Gastrocnemius medialis (tissue), 4 donors: ENCODE results near the gene C15orf62. TPM values are rescaled to one million over a fixed set of nuclear protein-coding genes. Genes with fewer than 3 reads are reported as not detected.

Experiments
- ATAC-seq, 2 donors: fragments of 150-250 bp; one replicate each; pipeline ENCODE4 v1.9.1; 2016
- DNase-seq, 2 donors: peaks; one replicate each; pipeline ENCODE4 v3.0.0-alpha.2; 2019
- H3K27ac ChIP-seq, 4 donors: fragments of 200-600 bp; sonication (generic); 1 replicate in 1 of 4; 2 replicates in 3 of 4; pipeline ENCODE4 v1.5.1; 2016 to 2018; ENCODE audit warnings: mild to moderate bottlenecking in 2 of 4, moderate library complexity in 1 of 4
- H3K27me3 ChIP-seq, 3 donors: fragments of 200-600 bp; sonication (generic) in 2 of 3; 1 replicate in 1 of 3; 2 replicates in 2 of 3; pipeline versions ENCODE4 v1.5.1 to v1.6.0; 2016 to 2019; ENCODE audit warnings: mild to moderate bottlenecking in 1 of 3, moderate library complexity in 1 of 3
- H3K36me3 ChIP-seq, 2 donors: fragments of 200-600 bp; sonication (generic) in 1 of 2; one replicate each; pipeline ENCODE4 v1.5.1; 2017 to 2018
- H3K4me1 ChIP-seq, 2 donors: fragments of 200-600 bp; sonication (generic) in 1 of 2; one replicate each; pipeline ENCODE4 v1.5.1; 2016 to 2017; ENCODE audit warnings: mild to moderate bottlenecking in 2 of 2
- H3K4me3 ChIP-seq, 4 donors: fragments of 200-600 bp; sonication (generic) in 3 of 4; 1 replicate in 1 of 4; 2 replicates in 3 of 4; pipeline ENCODE4 v1.5.1; 2016 to 2019; ENCODE audit warnings: mild to moderate bottlenecking in 2 of 4
- H3K9me3 ChIP-seq, 3 donors: fragments of 200-600 bp; sonication (generic) in 2 of 3; 1 replicate in 1 of 3; 2 replicates in 2 of 3; pipeline ENCODE4 v1.5.1; 2016 to 2019
- POLR2A ChIP-seq, 2 donors: fragments of 450-650 bp; IDR thresholded peaks; one replicate each; pipeline ENCODE4 v1.6.1; 2017; ENCODE audit warnings: antibody characterized with exemption in 2 of 2, mild to moderate bottlenecking in 2 of 2, moderate library complexity in 2 of 2
- in situ Hi-C, 4 donors: fragments of 200-750 bp; cut with MboI; loops; one replicate each; pipeline versions ENCODE4 v1.15.0 to v1.8.0; 2017; ENCODE audit warnings: low sequenced_read_pairs in 4 of 4
- intact Hi-C: fragments of 100-400 bp; cut with DNase I; formaldehyde crosslinking; loops from one replicate; pipeline ENCODE4 v1.15.1; 2023; ENCODE audit warnings: low total_unique reads
- total RNA-seq, 4 donors: library from RNA; depleted of rRNA; stranded (reverse); fragments of >200 nt; gene quantifications; one replicate each; pipeline versions ENCODE4 v1.1.0 to v1.2.3, GENCODE V29; 2016
- TF ChIP-seq, protein P1 (sequence below), 5 experiments: fragments of 450-650 bp in 3 of 5; fragments of 200-600 bp in 2 of 5; sonication (generic) in 2 of 5; IDR thresholded peaks in 4 of 5; conservative IDR thresholded peaks in 1 of 5; 1 replicate in 4 of 5; 2 replicates in 1 of 5; pipeline ENCODE4 v1.5.1; 2016 to 2019; ENCODE audit warnings: antibody characterized with exemption in 5 of 5, mild to moderate bottlenecking in 3 of 5, moderate library complexity in 3 of 5

Gene C15orf62
- total RNA-seq, 4 donors from 2014 or later = 0.09 to 0.49 TPM; not detected in 2

DNA sequence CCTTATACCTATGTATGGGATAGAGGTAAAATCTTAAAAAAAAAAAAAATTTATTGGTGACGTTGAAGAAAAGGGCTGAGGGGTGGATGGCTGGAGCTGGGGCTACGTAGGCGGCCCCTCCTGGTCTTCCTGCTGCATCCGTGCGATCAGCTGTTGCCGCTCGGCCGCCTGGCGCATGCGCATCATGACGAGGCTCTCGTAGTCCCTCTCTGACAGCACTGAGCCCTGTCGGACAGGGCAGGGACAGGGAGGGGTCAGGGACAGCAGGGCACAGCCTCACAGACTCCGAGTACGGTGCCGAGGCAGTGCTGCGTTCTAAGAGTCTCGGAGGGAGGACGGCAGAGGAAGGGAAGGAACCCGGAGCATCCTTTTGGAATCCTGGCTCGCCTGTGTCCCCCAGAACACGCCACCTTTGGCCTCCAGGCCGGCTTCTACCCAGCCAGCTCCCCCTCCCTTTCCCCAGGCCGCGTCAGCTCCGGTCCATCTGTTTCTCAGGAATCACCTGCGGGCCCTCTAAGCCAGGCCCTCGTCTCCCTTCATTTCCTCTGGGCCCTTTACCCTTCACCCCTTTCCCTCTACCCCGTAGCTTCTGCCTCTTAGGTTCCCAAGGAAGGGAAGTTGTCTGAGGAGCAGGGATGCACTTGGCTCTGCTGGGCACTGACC lies 1.8 kb upstream of the C15orf62 start:
- in situ Hi-C loops (no loop called here), intact Hi-C loops (loop anchor here (10.0 kb wide), 1 partner anchor 347 kb away; the partner anchor contains the start of gene INO80)
- Histone ChIP-seq H3K36me3 (peaks cover 0 to 19% of the 10 kb centered on the region in 2 donors), H3K27me3 (no peaks in the 10 kb centered on the region), H3K4me3 (no peak overlapping the region), H3K27ac (no peak overlapping the region), H3K4me1 (peaks cover 21 to 24% of the 10 kb centered on the region in 2 donors), H3K9me3 (no peaks in the 10 kb centered on the region)
- TF ChIP-seq, protein P1, sequence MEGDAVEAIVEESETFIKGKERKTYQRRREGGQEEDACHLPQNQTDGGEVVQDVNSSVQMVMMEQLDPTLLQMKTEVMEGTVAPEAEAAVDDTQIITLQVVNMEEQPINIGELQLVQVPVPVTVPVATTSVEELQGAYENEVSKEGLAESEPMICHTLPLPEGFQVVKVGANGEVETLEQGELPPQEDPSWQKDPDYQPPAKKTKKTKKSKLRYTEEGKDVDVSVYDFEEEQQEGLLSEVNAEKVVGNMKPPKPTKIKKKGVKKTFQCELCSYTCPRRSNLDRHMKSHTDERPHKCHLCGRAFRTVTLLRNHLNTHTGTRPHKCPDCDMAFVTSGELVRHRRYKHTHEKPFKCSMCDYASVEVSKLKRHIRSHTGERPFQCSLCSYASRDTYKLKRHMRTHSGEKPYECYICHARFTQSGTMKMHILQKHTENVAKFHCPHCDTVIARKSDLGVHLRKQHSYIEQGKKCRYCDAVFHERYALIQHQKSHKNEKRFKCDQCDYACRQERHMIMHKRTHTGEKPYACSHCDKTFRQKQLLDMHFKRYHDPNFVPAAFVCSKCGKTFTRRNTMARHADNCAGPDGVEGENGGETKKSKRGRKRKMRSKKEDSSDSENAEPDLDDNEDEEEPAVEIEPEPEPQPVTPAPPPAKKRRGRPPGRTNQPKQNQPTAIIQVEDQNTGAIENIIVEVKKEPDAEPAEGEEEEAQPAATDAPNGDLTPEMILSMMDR (IDR thresholded peaks at IDR 0.05 in 4 of 5, conservative IDR thresholded peaks at IDR 0.05 in 1 of 5) = no peak
- no peak for TF ChIP-seq POLR2A (IDR thresholded peaks at IDR 0.05)
- DNase-seq = no peak
- ATAC-seq = no peak

DNA sequence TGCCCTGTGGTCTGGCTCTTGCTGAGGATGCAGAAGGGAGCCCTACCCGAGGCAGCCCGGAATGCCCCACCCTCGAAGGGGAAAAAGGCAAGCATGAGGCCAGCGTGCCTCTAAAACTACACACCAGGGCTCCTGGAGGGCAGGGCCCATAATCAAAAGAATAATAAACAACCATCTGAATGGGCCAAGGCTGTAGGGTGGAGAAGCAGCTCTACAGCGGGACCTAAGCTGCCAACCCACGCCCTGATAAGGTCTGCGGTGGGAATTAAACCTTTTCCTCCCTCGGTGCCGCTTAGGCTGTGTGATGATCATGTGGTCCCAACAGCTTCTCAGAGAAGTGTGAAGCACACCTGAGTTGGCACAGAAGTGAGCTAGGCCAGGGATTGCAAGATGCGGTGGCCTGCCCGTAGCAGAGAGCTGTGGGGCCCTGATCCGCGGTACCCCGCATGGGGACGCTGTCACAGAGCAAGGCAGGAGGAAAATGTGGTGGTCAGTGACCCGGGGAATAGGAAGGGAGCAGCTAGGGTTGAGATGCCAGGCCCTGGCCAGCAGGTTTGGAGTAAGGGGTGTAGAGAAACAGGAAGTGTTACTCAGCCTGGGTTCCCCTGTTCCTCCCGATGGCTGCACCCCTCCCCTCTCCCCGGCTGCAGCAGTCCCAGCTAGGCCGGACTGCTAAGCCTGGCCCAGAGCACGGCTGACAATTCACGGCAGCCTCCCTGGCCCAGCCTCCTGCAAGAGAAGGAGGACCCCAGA lies 1.1 kb upstream of the C15orf62 start:
- H3K36me3 ChIP-seq = peaks cover 0 to 27% of the 10 kb centered on the region in 2 donors
- DNase-seq = no peak
- H3K9me3 ChIP-seq = no peaks in the 10 kb centered on the region
- H3K27me3 ChIP-seq = no peaks in the 10 kb centered on the region
- in situ Hi-C loops = no loop called here
- H3K4me3 ChIP-seq = no peak overlapping the region
- peak overlapping the region in 1 of 4 donors; percentile 47 for H3K27ac ChIP-seq
- intact Hi-C loops = loop anchor here (10.0 kb wide), 1 partner anchor 346 kb away; the partner anchor contains the start of gene INO80
- TF ChIP-seq, protein P1 (IDR thresholded peaks at IDR 0.05 in 4 of 5, conservative IDR thresholded peaks at IDR 0.05 in 1 of 5) = no peak
- no peak for TF ChIP-seq POLR2A (IDR thresholded peaks at IDR 0.05)
- peaks cover 14 to 17% of the 10 kb centered on the region in 2 donors for H3K4me1 ChIP-seq
- ATAC-seq = no peak

DNA sequence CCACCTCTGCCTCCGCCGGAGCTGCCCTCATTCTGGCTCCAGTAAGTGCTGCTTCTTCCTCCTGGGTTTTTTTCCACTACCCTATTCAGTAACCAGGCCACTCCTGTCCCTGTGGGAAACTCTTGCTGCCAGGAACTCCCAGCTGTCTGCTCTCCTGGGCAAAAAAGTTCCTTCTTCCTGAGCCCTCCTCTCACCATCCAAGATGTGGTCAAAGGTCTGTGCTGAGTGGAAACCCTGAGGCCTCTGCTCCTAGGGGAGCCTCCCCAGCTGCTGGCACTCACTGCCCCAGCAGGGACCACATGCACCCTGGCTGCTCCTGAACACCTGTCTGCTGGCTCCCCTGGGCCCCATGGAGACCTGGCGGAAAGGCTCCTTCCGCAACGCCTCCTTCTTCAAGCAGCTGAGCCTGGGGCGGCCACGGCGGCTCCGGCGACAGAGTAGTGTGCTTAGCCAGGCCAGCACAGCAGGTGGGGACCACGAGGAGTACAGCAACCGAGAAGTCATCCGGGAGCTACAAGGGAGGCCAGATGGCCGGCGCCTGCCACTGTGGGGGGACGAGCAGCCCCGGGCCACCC lies 454 bp downstream of the C15orf62 start:
- Histone ChIP-seq H3K27me3 (no peaks in the 10 kb centered on the region), H3K27ac (peak overlapping the region in 3 of 4 donors; percentile 22 to 47 (median 31)), H3K4me1 (peaks cover under 1 to 6% of the 10 kb centered on the region in 2 donors), H3K9me3 (no peaks in the 10 kb centered on the region), H3K36me3 (peaks cover 0 to 42% of the 10 kb centered on the region in 2 donors), H3K4me3 (no peak overlapping the region)
- no peak for ATAC-seq
- intact Hi-C loops = no loop called here
- TF ChIP-seq, protein P1 (IDR thresholded peaks at IDR 0.05 in 4 of 5, conservative IDR thresholded peaks at IDR 0.05 in 1 of 5) = no peak
- TF ChIP-seq POLR2A (IDR thresholded peaks at IDR 0.05) = no peak
- no peak for DNase-seq
- in situ Hi-C loops = no loop called here

DNA sequence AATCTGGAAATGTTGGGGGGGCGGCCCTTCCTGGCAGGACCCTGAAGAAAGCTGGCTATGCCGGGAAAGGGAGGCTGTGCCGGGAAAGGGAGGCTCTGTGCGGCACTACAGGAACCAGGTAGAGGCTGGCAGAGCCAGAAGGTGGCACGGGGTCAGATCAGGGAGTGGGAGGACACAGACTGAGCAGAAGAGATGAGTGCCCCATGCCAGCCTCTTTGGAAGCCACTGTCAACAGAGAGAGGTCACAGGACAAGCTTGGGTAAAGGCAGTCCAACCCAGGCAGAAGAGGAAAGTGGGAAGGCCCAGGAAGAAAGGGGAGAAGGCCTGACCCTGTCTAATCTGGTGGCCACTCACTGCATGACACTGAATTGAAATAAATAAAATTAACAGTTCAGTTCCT lies 1.5 kb downstream of the C15orf62 start:
- in situ Hi-C loops (no loop called here), intact Hi-C loops (no loop called here)
- TF ChIP-seq POLR2A (IDR thresholded peaks at IDR 0.05) = no peak
- TF ChIP-seq, protein P1 (IDR thresholded peaks at IDR 0.05 in 4 of 5, conservative IDR thresholded peaks at IDR 0.05 in 1 of 5) = no peak
- DNase-seq = no peak
- ATAC-seq = no peak
- Histone ChIP-seq H3K27ac (no peak overlapping the region), H3K9me3 (no peaks in the 10 kb centered on the region), H3K4me3 (no peak overlapping the region), H3K4me1 (peaks cover 0 to under 1% of the 10 kb centered on the region in 2 donors), H3K36me3 (peaks cover 0 to 52% of the 10 kb centered on the region in 2 donors), H3K27me3 (no peaks in the 10 kb centered on the region)
